Measurements from ENCODE around the gene METTL16.
"Not testable (repeated sequence)": the region's sequence is repeated elsewhere in the genome, so short reads cannot be mapped to it uniquely, and the experiment has no call there.

Gene METTL16

GRCh38 chr17:2440930-2441329, 70.8 kb downstream of the METTL16 start:
- H3K4me1 Mint-ChIP-seq = peaks cover 7% of the 10 kb centered on the region
- H3K4me3 Mint-ChIP-seq = no peak overlapping the region
- no peaks in the 10 kb centered on the region for H3K27me3 Mint-ChIP-seq (ENCODE audit: low read depth)
- H3K27ac Mint-ChIP-seq = peak overlapping the region in 1 of 3 experiments; percentile 67
- H3K9me3 Mint-ChIP-seq = peaks cover 2% of the 10 kb centered on the region
- peaks cover 59% of the 10 kb centered on the region for H3K36me3 Mint-ChIP-seq (ENCODE audit: low read depth)
- TF ChIP-seq CTCF (IDR thresholded peaks at IDR 0.05; ENCODE audit: unreplicated experiment in 3 of 3) = no peak

- H3K4me3 Mint-ChIP-seq; H3K27me3 Mint-ChIP-seq (ENCODE audit: low read depth); H3K9me3 Mint-ChIP-seq; H3K27ac Mint-ChIP-seq: not testable (repeated sequence)
- Mint-ChIP-seq H3K36me3 (ENCODE audit: low read depth) (peaks cover 52% of the 10 kb centered on the region), H3K4me1 (peaks cover 16% of the 10 kb centered on the region)
Measured at GRCh38 chr17:2439997-2440396, 71.7 kb downstream of the METTL16 start.

GRCh38 chr17:2438823-2439222, 72.9 kb downstream of the METTL16 start:
- TF ChIP-seq CTCF (IDR thresholded peaks at IDR 0.05; ENCODE audit: unreplicated experiment in 3 of 3) = no peak
- no peaks in the 10 kb centered on the region for H3K27me3 Mint-ChIP-seq (ENCODE audit: low read depth)
- H3K9me3 Mint-ChIP-seq = no peaks in the 10 kb centered on the region
- peaks cover 22% of the 10 kb centered on the region for H3K4me1 Mint-ChIP-seq
- peaks cover 51% of the 10 kb centered on the region for H3K36me3 Mint-ChIP-seq (ENCODE audit: low read depth)
- no peak overlapping the region for H3K27ac Mint-ChIP-seq
- no peak overlapping the region for H3K4me3 Mint-ChIP-seq

GRCh38 chr17:2436316-2436905, 75.3 kb downstream of the METTL16 start:
- Mint-ChIP-seq H3K4me1 (peaks cover 22% of the 10 kb centered on the region), H3K4me3 (no peak overlapping the region), H3K9me3 (no peaks in the 10 kb centered on the region), H3K27ac (peak overlapping the region in 2 of 3 experiments; percentile 1 to 89), H3K27me3 (ENCODE audit: low read depth) (no peaks in the 10 kb centered on the region), H3K36me3 (ENCODE audit: low read depth) (peaks cover 58% of the 10 kb centered on the region)
- no peak for TF ChIP-seq CTCF (IDR thresholded peaks at IDR 0.05; ENCODE audit: unreplicated experiment in 3 of 3)

- H3K36me3 Mint-ChIP-seq (ENCODE audit: low read depth) = peaks cover 55% of the 10 kb centered on the region
- H3K27me3 Mint-ChIP-seq (ENCODE audit: low read depth) = no peaks in the 10 kb centered on the region
- no peak for TF ChIP-seq CTCF (IDR thresholded peaks at IDR 0.05; ENCODE audit: unreplicated experiment in 3 of 3)
- H3K4me1 Mint-ChIP-seq = peaks cover 22% of the 10 kb centered on the region
- no peaks in the 10 kb centered on the region for H3K9me3 Mint-ChIP-seq
- H3K27ac Mint-ChIP-seq = peak overlapping the region in 2 of 3 experiments; percentile 1 to 89
- peak overlapping the region in 1 of 3 experiments; percentile 66 for H3K4me3 Mint-ChIP-seq
Measured at GRCh38 chr17:2435862-2436261, 75.8 kb downstream of the METTL16 start.

- peak overlapping the region in 1 of 3 experiments; percentile 66 for H3K4me3 Mint-ChIP-seq
- H3K36me3 Mint-ChIP-seq (ENCODE audit: low read depth) = peaks cover 52% of the 10 kb centered on the region
- peaks cover 22% of the 10 kb centered on the region for H3K4me1 Mint-ChIP-seq
- no peaks in the 10 kb centered on the region for H3K9me3 Mint-ChIP-seq
- H3K27me3 Mint-ChIP-seq (ENCODE audit: low read depth) = no peaks in the 10 kb centered on the region
- TF ChIP-seq CTCF (IDR thresholded peaks at IDR 0.05; ENCODE audit: unreplicated experiment in 3 of 3) = no peak
- peak overlapping the region; percentile 31 to 89 (median 56) for H3K27ac Mint-ChIP-seq
Measured at GRCh38 chr17:2435181-2435741, 76.4 kb downstream of the METTL16 start.

Data from nephron (organoid).